HG03066 (cell line): Measurements from ENCODE around the gene LRRC17.
"Not testable (repeated sequence)": the region's sequence is repeated elsewhere in the genome, so short reads cannot be mapped to it uniquely, and the experiment has no call there.

Experiments
- ATAC-seq: cut with Tn5 transposase; IDR thresholded peaks from one replicate; pipeline ENCODE4 v1.9.1; 2021; ENCODE audit warnings: low read depth; ENCODE audit not compliant: unreplicated experiment

LRRC17 gene

GRCh38 chr7:102938679-102939078 lies 25.9 kb downstream of the LRRC17 start:
- no peak for ATAC-seq

DNA sequence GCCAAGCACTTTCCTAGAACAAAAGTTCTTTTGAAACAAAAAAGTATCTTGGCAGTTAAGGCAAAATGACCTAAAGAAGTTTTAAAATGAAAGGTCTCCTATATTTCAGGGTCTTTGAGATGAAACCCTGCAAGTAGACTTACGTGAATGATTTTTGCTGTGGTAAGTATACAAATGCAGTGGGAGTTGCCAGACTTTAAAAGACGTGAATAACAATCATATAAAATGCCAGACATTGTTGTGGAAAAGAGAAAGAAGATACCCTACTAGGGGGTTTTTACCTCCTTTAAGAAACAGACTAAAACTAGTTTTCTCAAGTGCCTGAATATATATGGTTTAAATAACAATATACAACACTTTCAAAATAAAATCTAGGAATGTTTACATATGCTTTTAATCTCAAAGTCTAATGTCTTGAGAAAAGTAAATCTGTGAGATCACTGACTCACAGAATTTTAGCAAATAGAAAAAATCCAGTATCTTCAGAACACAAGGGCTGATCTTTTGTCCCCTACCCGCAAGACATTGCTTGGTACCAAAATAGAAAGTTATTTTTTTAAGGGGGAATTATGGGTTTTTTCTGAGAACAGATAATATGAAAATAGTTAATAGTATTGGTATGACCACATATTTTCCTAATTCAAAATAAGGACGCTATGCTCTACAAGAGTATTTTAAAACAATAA lies 29.5 kb downstream of the LRRC17 start:
- no peak for ATAC-seq

- ATAC-seq, result no peak
Observed at GRCh38 chr7:102942868-102943267, 30.1 kb downstream of the LRRC17 start.

- no peak for ATAC-seq
Observed at GRCh38 chr7:102943423-102944169, 30.8 kb downstream of the LRRC17 start.

GRCh38 chr7:102944241-102944640 lies 31.4 kb downstream of the LRRC17 start:
- ATAC-seq, result no peak

GRCh38 chr7:102951839-102952238 lies 39.0 kb downstream of the LRRC17 start:
- ATAC-seq, result no peak

DNA sequence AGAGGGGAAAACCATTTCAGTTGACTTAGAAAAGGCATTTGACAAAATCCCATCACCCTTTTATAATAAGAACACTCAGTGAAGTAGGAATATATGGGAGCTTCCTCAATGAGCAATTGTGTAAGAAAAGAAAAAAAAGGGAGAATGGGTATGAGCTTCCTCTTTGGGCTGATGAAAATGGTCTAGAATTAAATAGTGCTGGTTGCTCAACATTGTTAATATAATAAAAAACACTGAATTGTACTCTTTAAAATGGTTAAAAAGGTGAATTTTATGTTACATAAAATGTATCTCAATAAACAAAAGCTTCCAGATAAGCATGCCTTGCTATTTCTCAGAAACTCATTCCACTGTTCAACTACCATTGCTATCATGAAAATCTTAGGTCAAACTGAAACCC lies 40.6 kb downstream of the LRRC17 start:
- ATAC-seq, result no peak

- not testable (repeated sequence) for ATAC-seq
Observed at GRCh38 chr7:102954359-102954758, 41.6 kb downstream of the LRRC17 start.

GRCh38 chr7:102958004-102958403 lies 45.2 kb downstream of the LRRC17 start:
- ATAC-seq, result not testable (repeated sequence)

DNA sequence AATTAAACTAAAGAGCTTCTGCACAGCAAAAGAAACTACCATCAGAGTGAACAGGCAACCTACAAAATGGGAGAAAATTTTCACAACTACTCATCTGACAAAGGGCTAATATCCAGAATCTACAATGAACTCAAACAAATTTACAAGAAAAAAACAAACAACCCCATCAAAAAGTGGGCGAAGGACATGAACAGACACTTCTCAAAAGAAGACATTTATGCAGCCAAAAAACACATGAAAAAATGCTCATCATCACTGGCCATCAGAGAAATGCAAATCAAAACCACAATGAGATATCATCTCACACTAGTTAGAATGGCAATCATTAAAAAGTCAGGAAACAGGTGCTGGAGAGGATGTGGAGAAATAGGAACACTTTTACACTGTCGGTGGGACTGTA lies 49.2 kb downstream of the LRRC17 start:
- not testable (repeated sequence) for ATAC-seq

- no peak for ATAC-seq
Observed at GRCh38 chr7:102966465-102966864, 53.7 kb downstream of the LRRC17 start.

DNA sequence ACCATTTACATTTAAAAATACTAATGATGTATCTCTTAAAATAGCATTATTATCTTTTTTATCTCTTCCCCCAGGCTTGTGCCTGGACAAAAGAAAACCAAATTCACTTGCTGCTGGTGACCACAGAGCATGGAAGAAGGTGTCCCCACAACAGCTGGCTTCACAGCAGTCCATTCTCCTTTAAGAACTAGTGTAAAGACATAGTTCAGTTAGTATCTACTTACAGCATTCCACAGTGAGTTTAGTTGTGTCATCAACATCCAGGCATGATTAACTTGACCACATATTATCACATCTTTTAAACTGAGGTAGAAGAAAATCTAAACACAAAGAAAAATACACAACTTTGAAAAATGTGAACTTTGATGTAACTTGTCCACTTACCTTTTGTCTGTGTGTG lies 55.0 kb downstream of the LRRC17 start:
- ATAC-seq, result no peak

- no peak for ATAC-seq
Observed at GRCh38 chr7:102973096-102973802, 60.4 kb downstream of the LRRC17 start.

- ATAC-seq, result no peak
Observed at GRCh38 chr7:102974366-102975236, 61.8 kb downstream of the LRRC17 start.

DNA sequence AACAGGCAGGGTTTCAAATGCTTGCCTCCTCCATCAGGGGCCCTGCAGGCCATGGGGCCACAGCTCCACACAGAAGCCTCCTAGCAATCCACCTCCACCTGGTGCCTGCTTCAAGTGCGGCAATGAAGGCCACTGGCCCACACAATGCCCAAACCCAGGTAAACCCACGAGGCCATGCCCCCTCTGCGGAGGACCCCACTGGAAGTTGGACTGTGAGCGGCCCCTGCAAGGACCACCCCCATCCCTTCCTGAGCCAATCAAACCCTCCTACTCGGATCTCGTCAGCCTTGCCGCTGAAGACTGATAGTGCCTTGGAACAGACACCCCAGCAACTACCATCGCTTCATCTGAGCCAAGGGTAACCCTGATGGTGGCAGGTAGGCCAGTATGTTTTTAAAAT lies 63.1 kb downstream of the LRRC17 start:
- no peak for ATAC-seq

DNA sequence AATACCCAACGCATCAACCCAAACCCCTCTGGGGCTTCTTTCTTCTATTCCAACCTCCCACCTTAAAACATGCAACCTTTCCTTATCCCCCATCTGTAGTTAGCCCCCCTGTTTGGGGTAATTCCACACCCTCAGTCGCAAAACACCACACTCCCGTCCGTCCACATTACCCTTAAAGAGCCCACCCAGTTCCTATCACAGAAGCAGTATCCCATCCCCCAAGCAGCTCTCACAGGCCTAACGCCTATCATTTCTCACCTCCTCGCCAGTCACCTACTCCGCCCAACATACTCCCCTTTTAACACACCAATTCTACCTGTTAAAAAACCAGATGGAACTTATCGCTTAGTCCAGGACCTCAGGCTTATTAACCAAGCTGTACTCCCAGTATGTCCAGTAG lies 63.7 kb downstream of the LRRC17 start:
- ATAC-seq, result no peak

DNA sequence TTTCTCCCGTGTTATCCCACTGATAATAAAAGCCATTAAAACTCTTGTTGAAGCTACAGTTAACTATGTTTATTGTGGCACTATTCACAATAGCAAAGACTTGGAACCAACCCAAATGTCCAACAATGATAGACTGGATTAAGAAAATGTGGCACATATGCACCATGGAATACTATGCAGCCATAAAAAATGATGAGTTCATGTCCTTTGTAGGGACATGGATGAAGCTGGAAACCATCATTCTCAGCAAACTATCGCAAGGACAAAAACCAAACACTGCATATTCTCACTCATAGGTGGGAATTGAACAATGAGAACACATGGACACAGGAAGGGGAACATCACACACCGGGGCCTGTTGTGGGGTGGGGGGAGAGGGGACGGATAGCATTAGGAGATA lies 64.8 kb downstream of the LRRC17 start:
- ATAC-seq, result not testable (repeated sequence)

DNA sequence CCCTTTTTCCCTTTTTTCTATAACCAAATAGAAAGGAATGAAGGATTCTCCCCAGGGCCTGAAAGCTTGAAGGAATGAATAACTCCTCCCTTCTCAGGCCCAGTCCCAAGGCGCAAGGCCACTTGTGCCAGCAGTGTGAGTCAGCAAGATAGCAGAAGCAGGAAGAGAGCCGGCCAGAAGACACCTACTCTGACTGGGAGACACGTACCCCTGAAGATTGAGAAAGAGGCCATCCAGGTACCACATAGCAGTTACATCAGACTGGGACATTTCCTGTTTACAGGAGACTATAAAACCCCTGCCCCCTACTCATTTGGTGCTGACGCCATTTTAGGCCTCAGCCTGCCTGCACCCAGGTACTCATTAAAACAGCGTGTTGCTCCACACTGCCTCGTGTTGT lies 65.5 kb downstream of the LRRC17 start:
- ATAC-seq, result no peak

DNA sequence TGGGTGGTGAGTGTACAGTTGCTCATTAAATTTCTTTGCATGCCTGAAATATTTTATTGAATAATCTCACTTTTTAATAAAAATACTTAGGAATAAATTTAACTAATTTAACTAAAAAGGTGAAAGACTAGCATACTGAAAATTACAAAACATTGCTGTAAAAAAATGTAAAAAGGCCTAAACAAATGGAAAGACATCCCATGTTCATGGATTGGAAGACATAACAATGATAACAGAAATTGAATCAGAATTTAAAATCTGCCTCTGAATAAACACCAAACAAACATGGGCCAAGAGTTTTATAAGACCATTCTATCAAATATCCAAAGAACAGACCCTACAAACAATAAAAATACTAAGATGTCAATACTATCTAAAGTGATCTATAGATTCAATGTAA lies 66.9 kb downstream of the LRRC17 start:
- no peak for ATAC-seq

DNA sequence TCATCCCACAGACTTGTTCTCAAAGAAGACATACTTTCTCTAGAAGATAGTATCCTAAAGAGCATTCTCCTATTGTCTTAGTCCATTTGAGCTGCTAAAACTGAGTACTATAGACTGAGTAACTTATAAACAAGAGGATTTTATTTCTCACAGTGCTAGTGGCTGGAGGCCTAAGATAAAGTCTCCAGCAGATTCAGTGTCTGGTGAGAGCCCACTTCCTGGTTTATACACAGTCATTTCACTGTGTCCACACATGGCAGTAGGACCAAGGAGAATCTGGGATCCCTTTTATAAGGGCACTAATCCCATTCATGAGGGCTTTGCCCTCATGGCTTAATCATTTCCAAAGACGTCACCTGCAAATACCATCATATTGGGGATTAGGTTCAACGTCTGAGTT lies 68.7 kb downstream of the LRRC17 start:
- no peak for ATAC-seq

DNA sequence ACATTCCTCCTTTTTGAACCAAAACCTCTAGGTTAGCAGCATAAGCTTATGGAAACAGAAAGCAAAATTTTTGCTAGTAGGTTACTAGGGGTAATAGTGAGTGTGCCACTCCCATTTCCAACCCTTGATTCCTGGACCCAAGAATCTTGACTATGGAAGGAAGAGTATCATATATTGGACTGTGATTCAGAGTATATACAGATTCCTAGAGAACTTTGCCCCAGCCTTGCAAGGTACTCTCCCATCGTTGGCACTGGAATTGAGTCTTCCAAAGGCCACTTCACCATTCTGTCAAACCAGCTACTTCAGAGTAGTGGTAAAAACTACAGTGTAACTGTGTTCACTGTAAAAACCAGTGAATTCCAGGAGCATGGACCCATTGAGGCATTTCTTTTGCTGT lies 69.4 kb downstream of the LRRC17 start:
- ATAC-seq, result no peak
